Common myeloid progenitor, CD34-positive (primary cell): Measurements from ENCODE around the gene NEURL4.
A peak's percentile ranks its signal among the peaks of the same experiment; 100 is the strongest.

Source experiments
- CTCF ChIA-PET: fragments of 350-600 bp; sonication (Branson Sonifier 250); formaldehyde crosslinking; loops from one replicate; lab custom pipeline; 2021; ENCODE audit warnings: antibody characterized with exemption; lab: Charles Lee
- POLR2A ChIA-PET: fragments of 350-600 bp; sonication (Branson Sonifier 250); formaldehyde crosslinking; loops from one replicate; lab custom pipeline; 2021; ENCODE audit warnings: antibody characterized with exemption; lab: Charles Lee
- DNase-seq, 3 donors: peaks; one replicate each; pipeline versions ENCODE4 v3.0.0 to v3.0.0-alpha.2; 2013
- H3K27ac ChIP-seq, 2 experiments: 1 replicate in 1 of 2; 2 replicates in 1 of 2; pipeline ENCODE4 v1.7.0; 2013; ENCODE audit warnings: inconsistent platforms in 2 of 2, low read length in 2 of 2, mild to moderate bottlenecking in 2 of 2, low read depth in 1 of 2, moderate library complexity in 1 of 2; ENCODE audit not compliant: severe bottlenecking in 2 of 2, insufficient read depth in 1 of 2, poor library complexity in 1 of 2
- H3K27me3 ChIP-seq, 5 experiments: replicated peaks in 2 of 5; 1 replicate in 3 of 5; 2 replicates in 2 of 5; pipeline versions ENCODE4 v1.6.1 to v1.7.0; 2013; ENCODE audit warnings: low read length in 4 of 5, mild to moderate bottlenecking in 2 of 5, moderate library complexity in 2 of 5, inconsistent platforms in 1 of 5; ENCODE audit not compliant: insufficient read depth in 5 of 5, control insufficient read depth in 4 of 5
- H3K36me3 ChIP-seq, 4 experiments: 1 replicate in 2 of 4; 2 replicates in 2 of 4; pipeline versions ENCODE4 v1.6.1 to v1.7.0; 2013; ENCODE audit warnings: low read length in 3 of 4, control low read depth in 1 of 4, mild to moderate bottlenecking in 1 of 4; ENCODE audit not compliant: control insufficient read depth in 4 of 4, insufficient read depth in 4 of 4
- H3K4me1 ChIP-seq, 4 experiments: 1 replicate in 3 of 4; 2 replicates in 1 of 4; pipeline versions ENCODE4 v1.6.1 to v1.7.1; 2013; ENCODE audit warnings: low read length in 3 of 4, mild to moderate bottlenecking in 3 of 4, control low read depth in 1 of 4, inconsistent platforms in 1 of 4, moderate library complexity in 1 of 4; ENCODE audit not compliant: control insufficient read depth in 4 of 4, insufficient read depth in 4 of 4; ENCODE audit errors: control extremely low read depth in 1 of 4
- H3K4me3 ChIP-seq, 7 experiments: 1 replicate in 4 of 7; 2 replicates in 3 of 7; pipeline versions ENCODE4 v1.5.1 to v1.7.0; 2013; ENCODE audit warnings: mild to moderate bottlenecking in 7 of 7, low read length in 6 of 7, moderate library complexity in 6 of 7, inconsistent platforms in 2 of 7, low read depth in 2 of 7, control low read depth in 1 of 7; ENCODE audit not compliant: insufficient read depth in 4 of 7, control insufficient read depth in 1 of 7; ENCODE audit errors: extremely low read depth in 1 of 7
- H3K9me3 ChIP-seq, 5 experiments: 1 replicate in 4 of 5; 2 replicates in 1 of 5; pipeline versions ENCODE4 v1.6.1 to v1.7.1; 2013; ENCODE audit warnings: low read length in 4 of 5, mild to moderate bottlenecking in 2 of 5, inconsistent platforms in 1 of 5, low read depth in 1 of 5, moderate library complexity in 1 of 5; ENCODE audit not compliant: control insufficient read depth in 4 of 5, insufficient read depth in 2 of 5; ENCODE audit errors: control extremely low read depth in 1 of 5
- WGBS: methylation state at CpG from one replicate; pipeline ENCODE4 v1.1.5; 2013; ENCODE audit not compliant: insufficient coverage; 5-methylcytosine and 5-hydroxymethylcytosine counted together

Gene NEURL4

GRCh38 chr17:7294614-7295153, 34.5 kb downstream of the NEURL4 start, which contains the start of gene YBX2:
Gene YBX2, minus strand, starts transcription at chr17:7294639. Its CDS starts 139 bp downstream, at chr17:7294500.
- H3K9me3 ChIP-seq = no peaks in the 10 kb centered on the region
- POLR2A ChIA-PET = no interaction called here
- H3K27me3 ChIP-seq = peaks cover 0 to 43% (median 14%) of the 10 kb centered on the region in 5 experiments
- WGBS = 1% methylated on average over 23 of the region's 57 CpGs
- H3K4me3 ChIP-seq = peak within 1 kb of the TSS in 6 of 7 experiments; percentile 23 to 70 (median 52)
- peaks cover 0 to 26% (median 24%) of the 10 kb centered on the region in 4 experiments for H3K4me1 ChIP-seq
- H3K36me3 ChIP-seq = no peaks in the 10 kb centered on the region
- no peak within 1 kb of the TSS for H3K27ac ChIP-seq
- peak; percentile 69 to 83 (median 73) for DNase-seq
- CTCF ChIA-PET = no interaction called here

GRCh38 chr17:7293816-7294613, 35.1 kb downstream of the NEURL4 start:
- Histone ChIP-seq H3K36me3 (no peaks in the 10 kb centered on the region), H3K4me1 (peaks cover 0 to 26% (median 24%) of the 10 kb centered on the region in 4 experiments), H3K27ac (no peak overlapping the region), H3K9me3 (no peaks in the 10 kb centered on the region), H3K4me3 (peak overlapping the region in 5 of 7 experiments; percentile 23 to 64 (median 40)), H3K27me3 (peaks cover 0 to 43% (median 14%) of the 10 kb centered on the region in 5 experiments)
- ChIA-PET POLR2A (no interaction called here), CTCF (interaction anchor here (3.1 to 4.6 kb wide), 2 partner anchors 11 to 74 kb away, joined by 7 to 45 read pairs; partner anchors contain the start of genes ACADVL, DLG4 and SLC2A4)
- whole genome bisulfite sequencing = 6% methylated on average over 47 of the region's 75 CpGs
- DNase-seq = no peak

GRCh38 chr17:7293159-7293558, 36.0 kb downstream of the NEURL4 start:
- Histone ChIP-seq H3K9me3 (no peaks in the 10 kb centered on the region), H3K27ac (no peak overlapping the region), H3K4me1 (peaks cover 0 to 26% (median 24%) of the 10 kb centered on the region in 4 experiments), H3K4me3 (no peak overlapping the region), H3K27me3 (peaks cover 0 to 43% (median 14%) of the 10 kb centered on the region in 5 experiments), H3K36me3 (no peaks in the 10 kb centered on the region)
- CTCF ChIA-PET = interaction anchor here (3.1 to 4.6 kb wide), 2 partner anchors 10 to 73 kb away, joined by 7 to 45 read pairs; partner anchors contain the start of genes ACADVL, DLG4 and SLC2A4
- POLR2A ChIA-PET = no interaction called here
- 100% methylated on average over 9 of the region's 11 CpGs for WGBS
- DNase-seq = no peak

GRCh38 chr17:7292729-7293128, 36.4 kb downstream of the NEURL4 start:
- Histone ChIP-seq H3K27ac (no peak overlapping the region), H3K4me3 (no peak overlapping the region), H3K4me1 (peaks cover 0 to 26% (median 24%) of the 10 kb centered on the region in 4 experiments), H3K9me3 (no peaks in the 10 kb centered on the region), H3K27me3 (peaks cover 0 to 43% (median 14%) of the 10 kb centered on the region in 5 experiments), H3K36me3 (no peaks in the 10 kb centered on the region)
- DNase-seq = no peak
- ChIA-PET POLR2A (no interaction called here), CTCF (interaction anchor here (3.1 to 4.6 kb wide), 2 partner anchors 10 to 73 kb away, joined by 7 to 45 read pairs; partner anchors contain the start of genes ACADVL, DLG4 and SLC2A4)
- 44% methylated on average over 5 of the region's 6 CpGs for WGBS

GRCh38 chr17:7292194-7292593, 36.9 kb downstream of the NEURL4 start:
- Histone ChIP-seq H3K9me3 (no peaks in the 10 kb centered on the region), H3K4me1 (peaks cover 0 to 27% (median 25%) of the 10 kb centered on the region in 4 experiments), H3K27ac (no peak overlapping the region), H3K27me3 (peaks cover 0 to 43% (median 14%) of the 10 kb centered on the region in 5 experiments), H3K4me3 (no peak overlapping the region), H3K36me3 (no peaks in the 10 kb centered on the region)
- ChIA-PET CTCF (interaction anchor here (3.1 to 4.6 kb wide), 2 partner anchors 9 to 72 kb away, joined by 7 to 45 read pairs; partner anchors contain the start of genes ACADVL, DLG4 and SLC2A4), POLR2A (no interaction called here)
- DNase-seq = no peak
- WGBS = 83% methylated on average over 1 of the region's 2 CpGs

GRCh38 chr17:7290685-7291084, 38.5 kb downstream of the NEURL4 start:
- no peaks in the 10 kb centered on the region for H3K9me3 ChIP-seq
- H3K27ac ChIP-seq = no peak overlapping the region
- no peak for DNase-seq
- CTCF ChIA-PET = interaction anchor here (1.0 to 4.6 kb wide), 2 partner anchors 8 to 50 kb away, joined by 3 to 45 read pairs; partner anchors contain the start of gene SLC2A4
- H3K4me3 ChIP-seq = no peak overlapping the region
- WGBS = 92% methylated on average over 10 of the region's 11 CpGs
- H3K27me3 ChIP-seq = peaks cover 0 to 36% (median 12%) of the 10 kb centered on the region in 5 experiments
- POLR2A ChIA-PET = no interaction called here
- peaks cover 0 to 27% (median 25%) of the 10 kb centered on the region in 4 experiments for H3K4me1 ChIP-seq
- no peaks in the 10 kb centered on the region for H3K36me3 ChIP-seq
